HG02642 (cell line): ENCODE data around the gene KLK10.
"Not testable (repeated sequence)": the region's sequence is repeated elsewhere in the genome, so short reads cannot be mapped to it uniquely, and the experiment has no call there.

ENCODE experiments used
- ATAC-seq: cut with Tn5 transposase; IDR thresholded peaks from one replicate; pipeline ENCODE4 v1.9.1; 2021; ENCODE audit warnings: mild to moderate bottlenecking; ENCODE audit not compliant: unreplicated experiment, poor library complexity

Gene KLK10

DNA sequence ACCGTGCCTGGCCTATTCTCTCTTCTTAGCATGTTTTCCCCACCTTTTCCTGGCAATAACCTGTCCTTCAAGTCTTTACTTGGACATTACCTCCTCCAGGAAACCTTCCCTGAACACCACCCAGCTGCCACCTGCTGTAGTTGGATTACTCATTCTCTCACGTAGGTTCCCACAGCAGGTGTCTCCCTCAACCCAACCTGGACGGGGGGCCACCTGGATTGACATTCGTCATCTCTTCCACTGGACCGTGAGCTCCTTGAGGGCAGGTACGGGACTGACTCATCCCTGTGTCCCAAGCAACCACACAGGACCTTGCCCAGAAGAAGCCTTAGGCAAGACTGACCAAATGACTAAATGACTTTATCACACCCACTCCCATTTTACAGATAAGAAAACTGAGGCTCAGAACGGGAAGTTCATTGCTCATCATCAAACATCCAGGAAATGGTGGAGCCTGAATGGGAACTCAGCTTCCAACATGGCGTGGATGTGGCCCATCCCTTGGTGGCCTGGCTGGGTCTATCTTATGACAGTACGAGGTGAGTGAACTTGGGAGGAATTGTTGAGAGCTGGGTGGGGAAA, 46.6 kb downstream of the KLK10 start:
- no peak for ATAC-seq

DNA sequence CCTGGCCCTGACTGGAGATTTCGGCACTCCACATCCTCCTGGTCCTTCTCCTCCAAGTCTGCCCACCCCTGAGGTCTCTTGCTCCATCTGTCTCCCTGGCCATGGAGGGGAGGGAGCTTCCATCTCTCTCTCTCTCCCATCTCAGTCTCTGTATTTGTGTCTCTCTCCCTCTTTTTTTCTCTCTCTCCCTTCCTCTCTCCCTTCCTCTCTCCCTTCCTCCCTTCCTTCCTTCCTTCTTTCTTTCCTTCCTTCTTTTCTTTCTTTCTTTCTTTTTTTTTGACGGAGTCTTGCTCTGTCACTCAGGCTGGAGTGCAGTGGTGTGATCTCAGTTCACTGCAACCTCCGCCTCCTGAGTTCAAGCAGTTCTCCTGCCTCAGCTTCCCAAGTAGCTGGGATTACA, 49.7 kb downstream of the KLK10 start:
- not testable (repeated sequence) for ATAC-seq

DNA sequence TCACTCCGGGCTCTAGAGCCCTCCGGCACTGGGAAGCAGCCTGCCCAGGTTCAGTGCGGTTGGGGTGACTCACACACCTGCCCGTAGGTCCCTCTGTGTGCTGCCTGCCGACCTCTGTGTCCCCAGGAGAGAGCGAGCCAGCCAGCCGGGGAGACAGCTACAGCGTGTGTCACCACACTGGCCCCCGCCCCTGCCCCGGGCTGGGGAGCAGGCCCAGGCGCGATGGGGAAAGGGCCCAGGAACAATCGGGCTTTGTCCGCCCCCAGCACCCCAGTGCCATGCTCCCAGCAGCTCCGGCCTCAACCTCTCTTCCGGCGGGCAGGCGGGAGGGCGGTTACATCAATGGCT, 50.1 kb downstream of the KLK10 start, which contains the start of gene KLK6:
Gene KLK6 (minus strand): TSS at position 179 of the 348 bp plus-strand sequence. CDS start 1,487 bp downstream, outside the sequence.
- no peak for ATAC-seq

DNA sequence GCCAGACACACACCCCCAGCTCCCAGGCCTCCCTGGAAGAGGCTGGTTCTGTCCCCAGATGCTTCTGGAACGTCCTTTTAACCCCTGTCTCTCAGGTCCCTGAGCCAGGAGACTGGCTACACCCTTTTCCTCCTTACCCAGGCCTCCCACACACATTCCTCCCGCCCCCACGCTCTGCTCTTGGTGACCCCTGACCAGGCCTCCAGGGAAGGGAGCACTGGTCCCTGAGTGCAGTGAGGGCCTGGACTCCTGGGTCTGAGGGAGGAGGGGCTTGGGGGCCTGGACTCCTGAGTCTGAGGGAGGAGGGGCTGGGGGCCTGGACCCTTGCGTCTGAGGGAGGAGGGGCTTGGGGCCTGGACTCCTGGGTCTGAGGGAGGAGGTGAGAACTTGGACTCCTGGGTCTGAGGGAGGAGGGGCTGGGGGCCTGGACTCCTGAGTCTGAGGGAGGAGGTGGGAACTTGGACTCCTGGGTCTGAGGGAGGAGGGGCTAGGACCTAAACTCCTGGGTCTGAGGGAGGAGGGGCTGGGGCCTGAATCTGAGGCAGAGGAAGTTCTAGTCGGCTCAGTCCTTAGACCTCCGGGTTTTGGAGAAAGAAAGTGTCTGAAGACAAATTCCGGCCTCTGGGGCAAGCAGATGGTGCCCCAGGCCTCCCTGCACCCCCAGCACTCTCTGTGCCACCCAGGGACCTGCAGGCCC, 50.6 kb downstream of the KLK10 start:
- ATAC-seq, result no peak

DNA sequence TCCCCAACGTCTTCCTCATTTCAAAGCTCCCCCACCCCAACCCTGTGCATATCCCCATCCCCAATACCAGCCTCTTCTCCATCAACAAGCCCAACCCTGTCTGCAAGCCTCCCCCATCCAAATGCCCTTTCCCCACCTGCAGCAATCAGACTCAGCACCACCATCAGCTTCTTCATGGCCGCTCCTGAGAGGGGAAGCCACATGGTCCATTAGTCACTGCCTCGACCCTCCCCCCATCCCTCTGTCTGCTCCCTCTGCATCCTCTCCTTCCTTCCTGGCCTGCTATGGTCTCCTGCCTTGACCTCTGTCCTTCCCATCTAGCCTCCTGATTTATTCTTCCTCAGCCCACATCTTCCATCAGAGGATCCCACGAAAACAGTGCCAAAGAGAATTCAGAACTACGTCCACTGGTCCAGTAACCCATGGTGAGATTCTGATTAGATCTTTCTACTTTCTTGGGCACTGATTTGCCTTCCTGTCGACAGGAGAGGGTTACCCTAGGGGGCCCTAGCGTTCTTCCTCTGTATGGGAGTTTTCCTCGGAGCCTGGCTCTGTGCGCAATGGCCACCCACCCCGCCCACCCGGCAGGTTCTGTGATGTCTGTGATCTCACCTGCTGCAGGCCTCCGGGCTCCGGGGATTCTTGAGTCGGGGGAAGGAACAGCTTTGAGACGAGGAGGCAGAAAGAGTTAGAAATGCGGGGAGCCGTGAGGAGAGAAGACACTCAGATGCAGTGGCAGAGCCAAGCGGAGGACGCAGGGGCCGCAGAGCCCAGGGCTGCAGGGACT, 51.4 kb downstream of the KLK10 start:
- no peak for ATAC-seq

DNA sequence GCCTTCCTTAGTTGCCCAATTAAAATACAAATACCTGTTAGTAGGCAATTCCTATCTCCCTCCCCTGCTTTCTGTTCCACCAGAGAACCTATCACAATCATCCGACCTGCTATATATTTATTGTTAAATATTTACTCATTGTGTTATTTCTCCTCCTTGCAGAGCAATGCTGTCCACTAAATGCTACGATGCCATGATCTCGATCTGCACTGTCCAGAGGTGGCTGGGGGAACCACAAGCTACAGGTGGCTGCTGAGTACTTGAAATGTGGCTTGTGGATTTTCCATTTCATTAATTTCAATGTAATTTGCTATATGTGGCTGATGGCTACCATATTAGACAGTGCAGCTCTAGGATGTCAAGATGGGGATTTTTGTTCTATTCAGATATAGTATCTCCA, 55.2 kb downstream of the KLK10 start:
- no peak for ATAC-seq

DNA sequence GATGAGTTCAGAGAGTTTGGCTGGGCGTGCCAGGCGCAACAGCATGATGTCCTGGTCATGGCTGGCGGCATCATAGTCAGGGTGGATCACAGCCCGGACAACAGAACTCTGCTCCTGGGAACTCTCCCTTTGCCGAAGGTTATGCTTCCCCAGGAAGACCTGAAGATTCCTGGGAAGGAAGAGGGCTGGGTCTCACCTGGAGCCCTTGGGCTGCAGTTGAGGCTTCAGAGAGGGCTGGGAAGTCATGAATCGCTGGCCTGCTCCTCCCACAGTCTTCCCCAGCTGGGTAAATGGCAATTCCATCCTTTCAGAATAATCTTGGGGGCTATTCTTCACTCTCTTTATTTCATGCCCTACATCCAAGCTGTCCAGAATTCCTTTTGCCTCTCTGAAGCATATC, 56.1 kb downstream of the KLK10 start:
- ATAC-seq, result no peak
